GM12865 (cell line): ENCODE measurements around the gene PBX2.
"Not testable (repeated sequence)": the region's sequence is repeated elsewhere in the genome, so short reads cannot be mapped to it uniquely, and the experiment has no call there.

ENCODE experiments used
- DNase-seq: peaks from one replicate; pipeline ENCODE4 v3.0.0; 2010; ENCODE audit warnings: low read depth
- H3K4me3 ChIP-seq: 2 replicates; pipeline ENCODE4 v1.5.1; 2011; ENCODE audit warnings: mild to moderate bottlenecking, low read depth, low read length, control low read depth
- TF ChIP-seq, protein P1 (sequence below): IDR thresholded peaks from 2 replicates; pipeline ENCODE4 v1.5.1; 2011; ENCODE audit warnings: low read length, control low read depth, low read depth, inconsistent platforms; ENCODE audit not compliant: insufficient read depth; ENCODE audit errors: missing control alignments

PBX2 gene

DNA sequence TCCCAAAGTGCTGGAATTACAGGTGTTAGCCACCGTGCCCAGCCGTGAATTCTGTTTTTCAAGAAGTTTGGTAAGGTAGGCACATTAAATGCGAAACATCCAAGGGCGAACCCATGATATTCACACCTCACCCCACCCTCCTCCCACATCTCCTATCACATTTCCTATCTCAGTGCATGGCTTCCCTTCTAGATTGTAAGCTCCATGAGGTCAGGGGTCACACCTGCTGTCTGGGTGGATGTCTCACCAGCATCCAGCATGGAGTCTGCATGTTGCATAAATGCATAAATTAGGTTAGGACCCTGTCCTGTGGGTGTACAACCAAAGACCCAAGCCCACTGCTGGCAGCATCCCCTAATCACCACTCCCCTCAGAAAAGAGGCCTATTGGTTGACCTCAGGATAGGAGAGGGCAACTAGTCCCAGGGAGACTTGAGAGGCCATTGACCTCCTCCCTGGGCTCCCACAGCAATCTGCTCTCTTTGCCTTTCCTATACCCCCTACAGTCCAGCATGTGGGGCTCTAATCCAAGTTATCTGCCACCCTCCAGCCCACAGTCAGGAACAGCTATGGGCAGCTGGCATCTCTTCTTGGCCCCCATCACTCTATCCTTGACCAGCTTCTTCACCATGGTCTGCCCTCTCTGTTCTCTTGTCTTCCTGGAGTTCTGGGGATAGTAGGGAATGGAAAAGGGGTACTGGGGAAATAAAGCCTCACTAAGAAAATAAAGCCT is 42.4 kb downstream of the PBX2 start:
- DNase-seq = no peak
- TF ChIP-seq, protein P1, sequence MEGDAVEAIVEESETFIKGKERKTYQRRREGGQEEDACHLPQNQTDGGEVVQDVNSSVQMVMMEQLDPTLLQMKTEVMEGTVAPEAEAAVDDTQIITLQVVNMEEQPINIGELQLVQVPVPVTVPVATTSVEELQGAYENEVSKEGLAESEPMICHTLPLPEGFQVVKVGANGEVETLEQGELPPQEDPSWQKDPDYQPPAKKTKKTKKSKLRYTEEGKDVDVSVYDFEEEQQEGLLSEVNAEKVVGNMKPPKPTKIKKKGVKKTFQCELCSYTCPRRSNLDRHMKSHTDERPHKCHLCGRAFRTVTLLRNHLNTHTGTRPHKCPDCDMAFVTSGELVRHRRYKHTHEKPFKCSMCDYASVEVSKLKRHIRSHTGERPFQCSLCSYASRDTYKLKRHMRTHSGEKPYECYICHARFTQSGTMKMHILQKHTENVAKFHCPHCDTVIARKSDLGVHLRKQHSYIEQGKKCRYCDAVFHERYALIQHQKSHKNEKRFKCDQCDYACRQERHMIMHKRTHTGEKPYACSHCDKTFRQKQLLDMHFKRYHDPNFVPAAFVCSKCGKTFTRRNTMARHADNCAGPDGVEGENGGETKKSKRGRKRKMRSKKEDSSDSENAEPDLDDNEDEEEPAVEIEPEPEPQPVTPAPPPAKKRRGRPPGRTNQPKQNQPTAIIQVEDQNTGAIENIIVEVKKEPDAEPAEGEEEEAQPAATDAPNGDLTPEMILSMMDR = peak; percentile 5
- H3K4me3 ChIP-seq = no peak overlapping the region

DNA sequence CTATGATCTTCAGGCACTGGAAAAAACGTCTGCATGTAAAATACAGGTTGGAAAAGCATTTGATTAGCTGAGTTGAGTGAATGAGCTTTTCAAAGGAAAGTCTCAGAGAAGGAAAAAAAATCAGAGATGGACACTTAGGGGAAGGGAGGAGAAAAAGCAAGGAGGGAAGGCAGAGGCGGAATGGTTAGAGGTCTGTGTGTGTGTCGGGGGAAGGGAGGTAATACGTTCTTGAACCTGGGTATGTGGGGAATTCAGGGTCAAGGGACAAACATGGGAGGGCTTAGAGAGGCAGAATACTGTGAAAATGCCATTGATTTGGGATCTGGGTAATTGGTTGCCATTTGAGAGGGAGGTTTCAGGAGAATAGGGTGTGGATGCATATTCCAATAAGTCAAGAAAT is 43.3 kb downstream of the PBX2 start:
- H3K4me3 ChIP-seq = no peak overlapping the region
- TF ChIP-seq, protein P1 = no peak
- DNase-seq = no peak

DNA sequence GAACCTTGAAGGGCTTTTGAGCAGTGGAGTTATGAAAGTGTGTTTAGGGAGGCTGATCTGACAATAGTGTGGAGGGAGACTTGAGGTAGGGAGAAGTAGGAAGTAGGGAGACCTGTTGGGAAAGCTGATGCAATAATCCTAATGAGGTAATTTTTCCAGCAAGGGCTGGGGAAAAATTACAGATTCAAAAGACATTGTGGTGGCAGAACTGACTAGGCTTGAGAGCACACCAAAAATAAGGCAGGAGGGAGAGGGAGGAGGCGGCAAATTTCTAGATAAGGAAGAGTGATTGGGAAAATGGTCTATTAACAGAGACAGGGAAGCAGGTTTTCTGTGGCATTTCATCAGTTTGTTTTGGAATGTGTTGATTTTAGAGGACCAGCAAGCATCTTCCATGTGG is 43.7 kb downstream of the PBX2 start:
- DNase-seq = no peak
- H3K4me3 ChIP-seq = no peak overlapping the region
- TF ChIP-seq, protein P1 = no peak

DNA sequence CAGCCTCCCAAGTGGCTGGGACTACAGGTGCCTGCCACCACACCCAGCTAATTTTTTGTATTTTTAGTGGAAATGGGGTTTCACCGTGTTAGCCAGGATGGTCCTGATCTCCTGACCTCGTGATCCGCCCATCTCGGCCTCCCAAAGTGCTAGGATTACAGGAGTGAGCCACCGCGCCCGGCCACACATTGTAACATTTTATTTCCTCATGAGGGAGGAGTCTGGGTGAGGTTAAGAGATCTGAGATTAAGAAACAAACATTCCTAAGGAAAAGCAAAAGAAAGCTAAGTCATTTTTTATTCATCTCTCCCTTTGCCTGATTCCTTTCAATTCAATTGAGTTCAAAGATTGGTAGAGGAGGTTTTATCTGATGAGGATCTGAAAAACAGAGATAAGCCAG is 45.8 kb downstream of the PBX2 start:
- not testable (repeated sequence) for DNase-seq, H3K4me3 ChIP-seq

DNA sequence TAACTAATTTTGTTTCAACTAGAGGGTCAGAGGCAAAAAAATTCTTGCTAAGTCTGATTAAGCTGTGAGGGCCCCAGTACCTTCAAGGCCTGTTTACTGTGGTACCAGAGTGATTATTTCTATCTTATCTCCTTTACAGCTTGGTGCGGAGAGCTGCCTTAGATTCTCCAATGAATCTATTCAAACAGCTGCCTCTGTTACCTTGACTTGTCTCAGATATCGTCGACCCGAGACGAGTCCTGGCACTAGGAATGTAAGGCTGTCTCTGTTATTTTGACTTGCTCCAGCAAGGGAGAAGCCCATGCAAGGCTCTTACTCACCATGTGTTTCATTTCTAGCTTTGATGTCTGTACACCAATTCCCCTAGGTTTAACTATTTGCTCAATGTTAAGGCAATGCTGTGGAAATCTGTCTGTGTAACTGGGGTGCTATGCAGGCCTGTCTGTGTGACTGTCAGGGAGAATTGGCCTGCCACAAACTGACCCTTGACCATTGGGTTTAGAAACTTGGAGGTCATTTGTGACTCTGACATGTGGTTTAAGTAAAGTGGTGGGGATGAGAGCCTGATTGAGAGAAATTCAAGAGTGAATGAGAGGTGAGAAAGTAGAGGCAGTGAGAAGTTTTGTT is 49.5 kb downstream of the PBX2 start:
- no peak overlapping the region for H3K4me3 ChIP-seq
- TF ChIP-seq, protein P1 = no peak
- DNase-seq = no peak

DNA sequence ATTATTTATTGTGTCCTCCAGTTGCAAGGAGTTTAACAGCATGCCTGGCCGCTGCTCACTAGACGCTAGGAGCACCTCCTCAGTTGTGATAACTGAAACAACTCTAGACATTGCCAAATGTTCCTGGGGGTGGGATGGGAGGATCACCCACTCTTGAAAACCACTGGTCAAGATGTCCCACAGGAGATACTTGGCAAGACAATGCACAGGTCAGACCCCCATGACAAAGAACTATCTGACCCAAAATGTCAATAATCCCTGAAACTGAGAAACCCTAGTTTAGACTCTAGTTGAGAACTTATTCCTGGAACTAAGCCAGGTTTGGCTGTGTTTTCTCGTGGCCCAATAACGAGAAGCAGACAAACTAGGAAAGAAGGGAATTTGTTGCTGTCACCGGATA is 50.4 kb downstream of the PBX2 start:
- DNase-seq = no peak
- TF ChIP-seq, protein P1 = no peak
- no peak overlapping the region for H3K4me3 ChIP-seq

DNA sequence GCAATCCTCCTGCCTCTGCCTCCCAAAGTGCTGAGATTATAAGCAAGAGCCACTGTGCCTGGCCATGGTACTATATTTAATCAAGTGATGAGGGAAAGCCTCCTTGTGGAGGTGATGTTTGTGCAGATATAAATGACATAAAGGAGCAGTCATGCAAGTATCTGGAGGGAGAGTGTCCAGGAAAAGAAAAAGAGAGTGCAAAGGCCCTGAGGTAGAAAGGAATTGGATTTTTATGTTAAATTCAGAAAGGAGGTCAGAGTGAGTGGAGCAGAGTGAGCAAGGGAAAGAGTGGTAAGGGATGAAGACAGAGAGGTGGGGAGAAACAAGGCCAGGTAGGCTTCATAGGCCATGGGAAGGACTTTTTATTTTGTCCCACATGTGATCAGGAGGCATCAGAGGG is 52.5 kb downstream of the PBX2 start:
- no peak overlapping the region for H3K4me3 ChIP-seq
- DNase-seq = no peak
- TF ChIP-seq, protein P1 = no peak
